Kidney glomerular epithelial cell (primary cell): ENCODE data around the gene FBXO21.
A peak's percentile ranks its signal among the peaks of the same experiment; 100 is the strongest.

Source experiments
- DNase-seq: peaks from one replicate; lab custom pipeline; 2025; lab: John Stamatoyannopoulos, UW

The FBXO21 gene

GRCh38 chr12:117165342-117165741 lies 24.9 kb downstream of the FBXO21 start:
- DNase-seq, result no peak

GRCh38 chr12:117162633-117163032 lies 27.6 kb downstream of the FBXO21 start:
- DNase-seq, result no peak

GRCh38 chr12:117162167-117162539 lies 28.1 kb downstream of the FBXO21 start:
- DNase-seq, result no peak

- DNase-seq, result peak; percentile 28
Measured at GRCh38 chr12:117161460-117162166, 28.7 kb downstream of the FBXO21 start.

- no peak for DNase-seq
Measured at GRCh38 chr12:117159674-117160073, 30.6 kb downstream of the FBXO21 start.

- peak; percentile 78 for DNase-seq
Measured at GRCh38 chr12:117158911-117159553, 31.2 kb downstream of the FBXO21 start.

- no peak for DNase-seq
Measured at GRCh38 chr12:117158096-117158495, 32.2 kb downstream of the FBXO21 start.

- DNase-seq, result peak; percentile 24
Measured at GRCh38 chr12:117155278-117156060, 34.8 kb downstream of the FBXO21 start.

GRCh38 chr12:117152793-117153775 lies 37.2 kb downstream of the FBXO21 start:
- no peak for DNase-seq

- no peak for DNase-seq
Measured at GRCh38 chr12:117151403-117152031, 38.8 kb downstream of the FBXO21 start.

GRCh38 chr12:117149431-117149830 lies 40.8 kb downstream of the FBXO21 start:
- DNase-seq, result no peak

GRCh38 chr12:117148642-117149041 lies 41.6 kb downstream of the FBXO21 start:
- no peak for DNase-seq

GRCh38 chr12:117147639-117148038 lies 42.6 kb downstream of the FBXO21 start:
- no peak for DNase-seq

GRCh38 chr12:117145597-117146154 lies 44.6 kb downstream of the FBXO21 start:
- no peak for DNase-seq

- no peak for DNase-seq
Measured at GRCh38 chr12:117144599-117144998, 45.7 kb downstream of the FBXO21 start.

GRCh38 chr12:117143008-117143532 lies 47.2 kb downstream of the FBXO21 start:
- DNase-seq, result peak; percentile 74

- DNase-seq, result no peak
Measured at GRCh38 chr12:117142094-117142493, 48.2 kb downstream of the FBXO21 start.

GRCh38 chr12:117141097-117141898 lies 49.0 kb downstream of the FBXO21 start:
- no peak for DNase-seq

- DNase-seq, result no peak
Measured at GRCh38 chr12:117140397-117141096, 49.7 kb downstream of the FBXO21 start.
